Left ventricle myocardium inferior (tissue), 1 donor: ENCODE data around the gene RAD51B. TPM values are rescaled to one million over a fixed set of nuclear protein-coding genes. Genes with fewer than 3 reads are reported as not detected.

Source experiments
- DNase-seq: peaks from one replicate; pipeline ENCODE4 v3.0.0-alpha.2; 2020
- H3K27ac ChIP-seq: fragments of 200-600 bp; replicated peaks from 2 replicates; pipeline ENCODE4 v1.8.0; 2021
- H3K27me3 ChIP-seq: fragments of 200-600 bp; 2 replicates; pipeline ENCODE4 v1.8.0; 2021; ENCODE audit warnings: low read depth
- H3K36me3 ChIP-seq: fragments of 200-600 bp; 2 replicates; pipeline ENCODE4 v1.8.0; 2021
- H3K4me1 ChIP-seq: fragments of 200-600 bp; 2 replicates; pipeline ENCODE4 v1.8.0; 2021
- H3K4me3 ChIP-seq: fragments of 200-600 bp; 2 replicates; pipeline ENCODE4 v1.8.0; 2021; ENCODE audit warnings: mild to moderate bottlenecking, moderate library complexity
- H3K9me3 ChIP-seq: fragments of 200-600 bp; replicated peaks from 2 replicates; pipeline ENCODE4 v1.8.0; 2021
- CTCF ChIP-seq: fragments of 200-600 bp; IDR thresholded peaks from 2 replicates; pipeline ENCODE4 v1.8.0; 2021; ENCODE audit warnings: antibody characterized with exemption, mild to moderate bottlenecking, borderline replicate concordance
- intact Hi-C: fragments of 100-400 bp; cut with micrococcal nuclease; formaldehyde crosslinking; loops from one replicate; pipeline ENCODE4 v1.11.0; 2022
- total RNA-seq: library from RNA; stranded (reverse); fragmentation: NEBNext Ultra II Directional; extraction: Animal tissue kit (Norgen Biotek cat#: 25700); gene quantifications from one replicate; pipeline ENCODE4 v1.2.1, GENCODE V29; 2021
- donor health status: DM: no; HTN: yes; CAD: no; lungs with severe emphysema.

RAD51B gene
- total RNA-seq, 1 donor from 2014 or later = 2.4 TPM

GRCh38 chr14:68306934-68307789, 487.6 kb downstream of the RAD51B start:
- no peak for TF ChIP-seq CTCF
- peak overlapping the region; percentile 58 for H3K27ac ChIP-seq
- no peak overlapping the region for H3K4me3 ChIP-seq

GRCh38 chr14:68307790-68308168, 488.2 kb downstream of the RAD51B start:
- Histone ChIP-seq H3K27ac (peak overlapping the region; percentile 58), H3K36me3 (no peaks in the 10 kb centered on the region), H3K4me1 (peaks cover 32% of the 10 kb centered on the region), H3K4me3 (no peak overlapping the region), H3K27me3 (no peaks in the 10 kb centered on the region), H3K9me3 (peaks cover 3% of the 10 kb centered on the region)
- intact Hi-C loops = no loop called here
- no peak for TF ChIP-seq CTCF
- DNase-seq = no peak

More at GRCh38 chr14:68306934-68307789, 487.6 kb downstream of the RAD51B start:
- intact Hi-C loops = no loop called here
- peaks cover 9% of the 10 kb centered on the region for H3K9me3 ChIP-seq
- no peak for DNase-seq
- H3K36me3 ChIP-seq = no peaks in the 10 kb centered on the region
- no peaks in the 10 kb centered on the region for H3K27me3 ChIP-seq
- peaks cover 32% of the 10 kb centered on the region for H3K4me1 ChIP-seq

- Histone ChIP-seq H3K4me3 (no peak overlapping the region), H3K27ac (peak overlapping the region; percentile 39), H3K4me1 (peaks cover 31% of the 10 kb centered on the region), H3K27me3 (no peaks in the 10 kb centered on the region), H3K36me3 (no peaks in the 10 kb centered on the region), H3K9me3 (no peaks in the 10 kb centered on the region)
- intact Hi-C loops = no loop called here
- TF ChIP-seq CTCF = no peak
- DNase-seq = no peak
Measured at GRCh38 chr14:68308726-68309520, 489.3 kb downstream of the RAD51B start.

- intact Hi-C loops = no loop called here
- TF ChIP-seq CTCF = no peak
- Histone ChIP-seq H3K36me3 (no peaks in the 10 kb centered on the region), H3K9me3 (no peaks in the 10 kb centered on the region), H3K27me3 (no peaks in the 10 kb centered on the region), H3K4me3 (no peak overlapping the region), H3K4me1 (peaks cover 24% of the 10 kb centered on the region), H3K27ac (peak overlapping the region; percentile 39)
- DNase-seq = no peak
Measured at GRCh38 chr14:68309616-68310015, 490.0 kb downstream of the RAD51B start.

GRCh38 chr14:68312300-68312699, 492.7 kb downstream of the RAD51B start:
- no peak overlapping the region for H3K27ac ChIP-seq
- no peaks in the 10 kb centered on the region for H3K36me3 ChIP-seq
- no peaks in the 10 kb centered on the region for H3K27me3 ChIP-seq
- H3K4me3 ChIP-seq = no peak overlapping the region
- peaks cover 17% of the 10 kb centered on the region for H3K4me1 ChIP-seq
- H3K9me3 ChIP-seq = no peaks in the 10 kb centered on the region
- no peak for DNase-seq
- intact Hi-C loops = no loop called here
- no peak for TF ChIP-seq CTCF
